HG03064 (cell line): ENCODE measurements around the gene SGPL1.
"Not testable (repeated sequence)": the region's sequence is repeated elsewhere in the genome, so short reads cannot be mapped to it uniquely, and the experiment has no call there.

Experiments used
- ATAC-seq: cut with Tn5 transposase; IDR thresholded peaks from one replicate; pipeline ENCODE4 v1.9.1; 2021; ENCODE audit warnings: low read depth; ENCODE audit not compliant: unreplicated experiment

The SGPL1 gene

DNA sequence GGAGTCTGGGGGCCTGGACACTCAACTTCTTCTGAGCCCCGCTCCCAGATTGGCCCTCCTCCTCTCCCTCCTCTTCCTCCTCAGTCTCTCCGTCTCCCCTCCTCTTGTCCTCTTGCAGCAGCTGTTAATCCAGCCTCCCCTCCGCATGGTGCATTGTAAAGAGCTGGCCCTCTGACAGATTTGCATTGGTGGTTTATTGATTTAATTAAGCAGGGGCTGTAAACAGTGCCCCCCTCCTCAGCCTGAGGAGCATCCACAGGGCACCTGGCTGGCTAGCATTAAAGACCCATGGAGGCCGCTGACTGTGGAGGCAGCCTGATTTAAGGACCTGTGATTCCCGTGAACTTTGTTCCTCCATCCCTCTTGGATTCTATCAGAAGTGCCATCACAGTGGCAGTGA lies 101.5 kb downstream of the SGPL1 start:
- no peak for ATAC-seq

GRCh38 chr10:70917635-70918034 lies 101.9 kb downstream of the SGPL1 start:
- no peak for ATAC-seq

DNA sequence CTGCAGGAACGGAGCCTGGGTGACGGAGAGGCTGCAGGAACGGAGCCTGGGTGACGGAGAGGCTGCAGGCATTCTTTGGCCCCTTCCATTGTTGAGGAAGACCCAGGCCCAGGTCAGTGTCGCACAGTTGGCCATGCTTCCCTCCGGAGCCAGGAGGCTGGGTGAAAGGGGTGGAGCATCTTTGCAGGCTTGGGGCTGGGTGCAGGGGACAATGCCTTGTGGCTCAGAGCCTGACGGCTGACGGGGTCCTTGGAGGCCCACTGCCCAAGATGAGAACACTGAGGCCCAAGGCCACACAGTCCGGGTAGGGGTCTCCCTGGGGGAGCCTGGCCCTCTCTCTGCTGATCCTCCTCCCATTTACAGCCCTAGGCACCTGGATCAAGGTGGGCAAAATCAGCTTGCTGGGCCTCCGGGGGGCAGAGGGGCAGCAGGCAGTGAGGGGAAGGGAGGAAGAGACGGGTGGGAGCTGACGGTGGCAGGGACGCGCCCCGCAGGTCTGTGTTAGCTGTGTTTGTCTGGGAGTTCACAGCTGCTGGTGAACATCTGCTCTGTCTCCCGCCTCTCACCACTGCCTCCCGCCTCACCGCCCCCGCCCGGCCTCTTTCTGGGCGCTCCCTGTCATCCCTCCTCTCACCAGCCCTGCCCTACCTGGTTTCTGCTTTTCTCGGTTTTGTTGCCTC lies 103.2 kb downstream of the SGPL1 start:
- no peak for ATAC-seq

DNA sequence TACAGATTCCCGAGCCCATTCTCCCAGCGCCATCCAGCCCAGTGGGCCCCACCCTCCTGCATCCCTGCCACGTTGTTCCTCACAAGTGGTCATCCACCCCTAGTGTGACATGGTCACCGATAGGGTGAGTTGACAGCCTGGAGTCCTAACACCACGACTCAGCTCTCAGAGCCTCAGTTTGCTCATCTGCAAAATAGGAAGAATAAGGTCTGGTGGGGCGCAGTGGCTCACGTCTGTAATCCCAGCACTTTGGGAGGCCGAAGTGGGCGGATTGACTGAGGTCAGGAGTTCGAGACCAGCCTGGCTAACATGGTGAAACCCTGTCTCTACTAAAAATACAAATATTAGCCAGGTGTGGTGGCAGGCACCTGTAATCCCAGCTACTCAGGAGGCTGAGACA lies 104.2 kb downstream of the SGPL1 start:
- not testable (repeated sequence) for ATAC-seq

DNA sequence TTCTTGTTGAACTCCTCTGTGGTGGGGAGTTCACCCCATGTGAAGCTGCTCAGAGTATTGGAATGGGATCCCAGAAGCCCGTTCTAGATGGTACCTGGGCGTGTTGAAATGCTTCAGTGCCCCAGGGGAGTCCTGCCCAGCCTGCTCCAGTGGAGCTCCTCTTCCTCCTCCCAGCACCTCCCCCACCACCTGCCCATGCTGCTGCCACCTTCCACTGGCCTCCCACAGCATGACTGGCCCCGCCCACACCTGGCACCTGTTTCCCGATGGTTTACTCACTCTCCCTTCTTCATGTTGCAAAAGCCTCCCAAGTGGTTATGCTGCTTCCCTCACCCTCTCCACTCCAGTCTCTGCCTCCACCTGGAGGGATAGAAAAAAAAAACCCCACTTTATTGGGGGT lies 104.8 kb downstream of the SGPL1 start:
- no peak for ATAC-seq

- no peak for ATAC-seq
Observed at GRCh38 chr10:70921285-70921684, 105.5 kb downstream of the SGPL1 start.

- ATAC-seq, result no peak
Observed at GRCh38 chr10:70923696-70924095, 107.9 kb downstream of the SGPL1 start.

GRCh38 chr10:70925377-70926225 lies 109.9 kb downstream of the SGPL1 start:
- ATAC-seq, result no peak

GRCh38 chr10:70926226-70927000 lies 110.7 kb downstream of the SGPL1 start:
- ATAC-seq, result no peak

DNA sequence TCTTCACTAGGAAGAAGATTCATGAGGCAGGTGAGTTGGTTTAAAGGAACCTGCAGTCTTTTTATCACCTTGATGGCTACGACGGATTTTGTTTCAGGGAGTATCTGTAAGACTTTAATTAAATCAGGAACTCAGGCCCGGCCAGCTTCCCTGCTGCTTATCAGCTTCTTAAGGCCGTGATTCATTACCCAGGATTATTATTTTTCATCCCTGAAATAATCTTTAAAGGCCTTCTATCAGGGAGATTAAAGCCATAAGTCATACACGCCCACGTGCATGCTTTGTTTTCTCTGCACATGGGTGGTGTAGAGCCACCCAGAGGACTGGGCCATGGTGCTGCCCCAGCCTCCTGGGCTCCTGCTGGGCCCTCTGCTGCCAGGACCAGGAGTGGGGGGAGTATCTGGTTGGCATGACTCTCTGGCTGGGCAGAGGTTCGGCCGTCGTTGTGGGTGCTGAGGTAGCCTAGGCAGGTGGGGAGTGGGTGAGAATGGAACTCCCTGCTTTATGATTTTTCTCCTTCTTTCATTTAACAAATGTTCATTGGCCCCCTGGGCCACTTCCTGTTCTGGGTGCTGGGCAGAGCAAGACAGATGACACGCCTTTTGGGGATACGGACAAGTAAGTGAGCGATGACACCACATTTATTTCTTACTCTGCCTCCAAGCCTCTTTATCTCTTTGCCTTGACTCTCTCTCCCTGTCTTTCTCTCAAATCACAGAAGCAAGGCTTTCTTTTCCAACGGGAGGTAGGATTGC lies 111.6 kb downstream of the SGPL1 start:
- ATAC-seq, result no peak

DNA sequence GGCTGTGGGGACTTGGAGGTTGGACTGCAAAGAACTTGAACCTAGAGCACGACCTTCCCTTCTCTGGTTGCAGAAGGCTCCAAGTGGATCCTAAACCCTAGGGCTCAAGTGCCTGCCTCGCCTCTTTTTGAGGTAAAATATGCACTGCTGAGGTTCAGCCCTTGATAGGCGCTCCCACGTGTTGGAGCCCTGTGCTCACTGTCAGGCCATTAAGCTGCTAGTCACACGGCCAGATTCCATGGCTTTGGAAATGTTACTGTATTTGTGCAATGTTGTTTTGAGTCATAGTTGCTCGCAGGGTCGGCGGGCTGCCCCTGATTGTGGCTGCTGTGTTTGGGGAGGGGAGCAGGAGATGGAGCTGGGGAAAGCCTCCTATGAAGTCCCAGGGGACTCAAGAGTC lies 112.4 kb downstream of the SGPL1 start:
- no peak for ATAC-seq

DNA sequence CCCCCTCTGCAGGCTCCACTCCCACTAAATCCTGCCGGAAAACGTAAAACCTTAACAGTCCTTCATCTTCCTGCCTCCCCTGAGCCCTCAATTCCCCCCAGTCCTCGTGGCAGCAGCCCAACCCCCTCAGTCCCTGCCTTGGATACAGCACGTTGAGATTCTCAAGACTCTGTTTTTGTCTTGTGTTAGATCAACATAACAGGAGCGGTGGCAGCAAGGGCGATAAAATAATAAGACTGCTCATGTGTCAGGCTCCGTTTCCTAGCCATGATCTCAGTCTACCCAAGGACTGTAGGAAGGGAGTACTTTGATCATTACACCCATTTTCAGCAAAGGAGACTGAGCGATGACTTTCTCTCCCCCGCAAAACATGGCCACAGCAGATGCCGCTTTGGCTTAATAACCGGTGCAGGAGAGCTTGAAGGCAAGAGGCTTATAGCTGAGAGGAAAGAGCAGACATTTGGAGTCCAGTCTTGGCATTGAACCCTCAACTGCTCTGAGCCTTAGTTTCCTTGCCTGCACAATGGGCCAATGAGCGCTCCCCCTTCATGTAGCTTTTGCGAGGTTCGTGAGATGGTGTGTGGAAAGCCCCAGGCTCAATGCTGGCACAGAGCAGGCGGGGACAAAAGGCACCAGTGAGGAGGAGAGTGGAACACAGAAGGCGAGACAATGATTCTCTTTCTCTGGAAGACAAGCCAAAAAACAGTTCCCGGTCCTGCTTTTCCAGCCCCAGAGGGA lies 114.7 kb downstream of the SGPL1 start:
- ATAC-seq, result no peak
